ENCODE results near the gene TMPRSS11F.
A peak's percentile ranks its signal among the peaks of the same experiment; 100 is the strongest.

Gene TMPRSS11F

GRCh38 chr4:68077301-68077700, 52.4 kb downstream of the TMPRSS11F start:
- no peak for DNase-seq

DNA sequence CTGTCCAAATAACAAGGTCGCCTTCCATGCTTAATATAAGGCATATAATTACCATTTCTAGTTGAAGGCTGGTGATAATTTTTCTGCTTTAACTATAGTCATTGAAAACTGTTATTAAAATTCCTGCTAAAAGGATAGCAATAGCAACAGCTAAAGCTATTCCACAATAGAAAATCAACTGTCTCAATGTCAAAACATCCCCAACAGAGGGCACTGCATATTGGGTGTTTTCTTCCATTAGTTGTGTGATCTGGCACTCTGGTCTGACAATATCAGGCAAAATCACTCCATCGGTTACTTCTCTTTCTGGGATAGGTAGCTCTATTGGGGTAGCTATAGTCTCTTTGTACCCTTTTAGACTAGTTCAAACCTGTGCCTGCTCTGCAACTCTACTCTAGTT, 53.5 kb downstream of the TMPRSS11F start:
- no peak for DNase-seq

GRCh38 chr4:68074397-68074796, 55.3 kb downstream of the TMPRSS11F start:
- peak; percentile 53 for DNase-seq

GRCh38 chr4:68070302-68070701, 59.4 kb downstream of the TMPRSS11F start:
- DNase-seq: no peak

- DNase-seq: no peak
These were observed 67.2 kb downstream of the TMPRSS11F start for GRCh38 chr4:68062501-68062900.

- no peak for DNase-seq
These were observed 91.4 kb downstream of the TMPRSS11F start for GRCh38 chr4:68038272-68038671.

DNA sequence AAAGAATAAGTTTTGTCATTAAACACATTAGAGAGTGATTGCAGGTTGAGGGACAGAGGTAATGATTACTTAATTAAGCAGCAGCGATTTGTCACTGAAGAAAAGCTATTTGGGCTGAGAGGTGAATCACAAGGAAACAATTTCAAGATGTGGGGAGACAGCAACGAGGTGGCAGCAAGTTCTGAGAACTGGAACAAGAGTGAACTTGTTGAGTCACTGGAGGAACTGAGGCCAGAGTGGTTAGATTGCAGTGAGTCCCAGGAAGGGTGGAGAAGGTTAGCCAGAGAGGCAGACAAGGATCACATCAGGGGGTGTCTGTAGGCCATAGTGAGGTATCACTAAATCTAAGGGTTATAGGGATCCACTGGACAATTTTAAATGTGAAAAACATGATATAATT, 108.5 kb downstream of the TMPRSS11F start:
- no peak for DNase-seq

DNA sequence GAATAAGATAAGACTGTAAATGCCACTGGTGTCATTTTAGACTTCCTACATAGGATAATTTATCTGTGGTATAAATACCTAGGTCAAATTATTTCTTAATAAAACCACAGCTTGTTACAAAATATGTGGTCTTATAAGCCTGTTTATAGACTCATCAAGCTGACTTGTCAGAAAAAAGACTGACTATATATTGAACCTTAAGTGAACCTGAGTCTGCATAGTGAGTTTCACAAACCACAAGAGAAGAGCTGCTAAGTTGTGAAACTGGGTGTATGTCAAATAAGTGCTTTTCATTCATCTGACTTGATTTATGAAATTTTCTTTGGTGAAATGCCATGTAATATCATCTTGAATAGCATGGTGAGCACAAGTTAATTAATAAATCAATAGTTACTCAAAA, 118.0 kb downstream of the TMPRSS11F start:
- no peak for DNase-seq
